ENCODE data around the gene ATAD3C.
"Not testable (repeated sequence)": the region's sequence is repeated elsewhere in the genome, so short reads cannot be mapped to it uniquely, and the experiment has no call there.

Gene ATAD3C

DNA sequence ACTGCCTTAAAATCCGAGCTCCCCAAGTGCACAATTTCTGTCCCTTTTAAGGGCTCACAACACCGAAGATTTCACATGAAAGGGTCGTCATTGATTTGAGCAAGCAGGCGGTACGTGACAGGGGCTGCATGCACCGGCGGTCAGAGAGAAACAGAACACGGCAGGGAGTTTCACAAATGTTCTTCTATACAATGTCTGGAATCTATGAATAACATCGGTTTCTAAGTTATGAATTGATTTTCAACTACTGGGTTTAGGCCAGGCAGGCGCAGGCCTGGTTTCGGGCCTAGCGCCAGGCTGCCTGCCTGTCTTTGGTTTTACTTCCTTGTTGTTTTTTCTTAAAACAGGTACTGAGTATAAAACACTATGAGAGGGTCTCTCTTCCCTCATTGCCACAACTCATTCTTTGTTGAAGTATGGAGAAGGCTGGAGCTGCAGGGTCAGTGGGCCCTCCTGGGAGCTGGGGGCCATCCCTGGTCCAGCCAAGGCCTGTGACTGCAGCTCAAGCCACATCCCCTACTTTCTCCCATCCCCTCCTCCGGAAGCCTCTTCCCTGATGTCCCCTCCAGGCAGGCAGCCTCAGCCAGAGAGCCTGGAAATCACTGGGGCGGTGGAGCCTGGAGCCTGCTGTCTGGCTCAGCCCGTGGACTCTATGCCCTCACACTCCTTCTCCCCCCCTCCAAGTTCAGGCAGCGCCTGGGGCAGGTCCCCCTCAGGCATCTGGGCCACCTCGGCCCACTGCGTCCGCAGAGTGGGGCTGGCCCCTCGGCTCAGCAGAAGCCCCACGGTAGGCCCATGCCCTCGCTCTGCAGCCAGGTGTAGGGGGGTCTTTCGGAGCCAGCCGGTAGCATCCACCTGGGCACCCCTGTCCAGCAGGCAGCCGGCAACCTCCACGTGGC lies 30.8 kb upstream of the ATAD3C start:
- no peak for DNase-seq (ENCODE audit: low read depth in 2 of 2)

DNA sequence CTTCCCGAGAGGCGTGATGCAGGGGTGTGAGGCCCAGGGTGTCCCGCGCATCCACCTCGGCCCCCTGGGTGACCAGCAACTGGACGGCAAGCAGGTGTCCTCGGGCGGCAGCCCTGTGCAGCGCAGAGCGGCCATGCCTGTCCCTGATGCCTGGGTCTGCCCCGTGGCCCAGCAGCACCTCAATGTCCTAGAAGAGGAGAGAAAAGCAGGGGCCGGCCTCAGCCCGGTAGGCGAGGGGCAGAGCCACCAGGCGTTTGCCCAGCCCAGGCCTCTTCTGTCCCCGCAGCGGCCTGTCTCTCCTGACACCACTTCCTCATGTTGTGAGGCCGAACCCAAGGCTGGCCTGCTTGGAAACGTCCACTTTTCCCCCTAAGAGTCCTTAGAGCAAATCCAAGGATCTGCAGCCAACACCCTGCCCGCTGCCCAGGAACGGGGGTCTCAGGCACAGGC lies 30.1 kb upstream of the ATAD3C start:
- DNase-seq (ENCODE audit: low read depth in 2 of 2): no peak

DNA sequence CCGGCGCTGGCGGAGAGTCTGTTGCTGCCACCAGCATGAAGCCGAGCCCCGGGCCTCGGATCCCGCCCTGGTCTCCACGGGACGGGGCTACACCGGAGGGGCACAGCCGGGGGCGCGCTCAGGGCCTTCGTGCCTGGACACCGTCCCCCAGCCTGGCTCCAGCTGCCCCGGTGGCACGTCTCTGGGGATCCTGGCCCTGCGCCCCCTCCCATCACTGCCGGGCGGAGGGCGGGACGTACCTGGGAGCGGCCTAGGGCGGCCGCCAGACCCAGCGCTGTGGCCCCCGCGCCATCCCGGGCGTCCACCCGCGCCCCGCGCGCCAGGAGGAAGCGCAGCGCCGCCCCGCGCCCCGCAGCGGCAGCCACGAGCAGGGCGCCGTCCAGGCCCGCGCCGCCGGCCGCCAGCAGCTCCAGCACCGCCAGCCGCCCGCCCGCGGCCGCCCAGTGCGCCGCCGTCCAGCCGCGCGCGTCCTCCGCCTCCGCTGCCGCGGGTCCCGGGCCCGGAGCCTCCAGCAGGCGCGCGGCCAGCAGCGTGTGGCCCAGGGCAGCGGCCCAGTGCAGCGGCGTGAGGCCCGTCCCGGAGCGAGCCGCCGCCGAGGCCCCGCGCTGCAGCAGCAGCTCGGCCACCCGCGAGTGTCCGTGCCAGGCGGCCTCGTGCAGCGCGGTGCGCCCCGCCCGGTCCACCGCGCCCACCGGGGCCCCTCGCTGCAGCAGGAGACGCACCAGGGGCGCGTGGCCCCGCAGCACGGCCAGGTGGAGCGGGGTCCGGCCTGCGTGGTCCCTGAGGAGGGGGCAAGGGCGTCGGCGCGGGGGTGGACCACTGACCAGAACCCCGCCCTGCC lies 29.5 kb upstream of the ATAD3C start:
- DNase-seq (ENCODE audit: low read depth in 2 of 2): no peak

DNA sequence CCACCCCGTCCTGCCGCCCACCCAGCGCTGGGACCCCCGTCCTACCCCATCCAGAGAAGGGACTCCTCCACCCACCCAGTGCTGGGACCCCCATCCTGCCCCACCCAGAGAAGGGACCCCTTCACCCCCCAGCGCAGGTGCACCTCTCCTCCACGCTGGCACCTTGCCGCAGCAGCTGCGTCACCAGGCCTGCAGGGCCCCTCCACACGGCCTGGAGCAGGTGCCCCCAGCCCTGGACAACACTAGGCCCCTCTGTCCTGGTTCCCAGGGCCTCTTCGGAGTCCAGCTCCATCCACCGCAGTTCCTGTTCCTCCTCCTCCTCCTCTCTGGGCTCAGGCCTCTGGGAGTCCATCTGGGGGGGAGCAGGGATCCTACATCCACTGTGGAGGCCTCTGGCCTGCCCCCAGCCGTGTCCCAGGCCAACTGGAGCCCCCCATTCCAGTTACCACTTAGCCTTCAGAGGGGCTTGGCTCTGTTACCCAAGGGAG lies 28.8 kb upstream of the ATAD3C start:
- DNase-seq (ENCODE audit: low read depth in 2 of 2): no peak

DNA sequence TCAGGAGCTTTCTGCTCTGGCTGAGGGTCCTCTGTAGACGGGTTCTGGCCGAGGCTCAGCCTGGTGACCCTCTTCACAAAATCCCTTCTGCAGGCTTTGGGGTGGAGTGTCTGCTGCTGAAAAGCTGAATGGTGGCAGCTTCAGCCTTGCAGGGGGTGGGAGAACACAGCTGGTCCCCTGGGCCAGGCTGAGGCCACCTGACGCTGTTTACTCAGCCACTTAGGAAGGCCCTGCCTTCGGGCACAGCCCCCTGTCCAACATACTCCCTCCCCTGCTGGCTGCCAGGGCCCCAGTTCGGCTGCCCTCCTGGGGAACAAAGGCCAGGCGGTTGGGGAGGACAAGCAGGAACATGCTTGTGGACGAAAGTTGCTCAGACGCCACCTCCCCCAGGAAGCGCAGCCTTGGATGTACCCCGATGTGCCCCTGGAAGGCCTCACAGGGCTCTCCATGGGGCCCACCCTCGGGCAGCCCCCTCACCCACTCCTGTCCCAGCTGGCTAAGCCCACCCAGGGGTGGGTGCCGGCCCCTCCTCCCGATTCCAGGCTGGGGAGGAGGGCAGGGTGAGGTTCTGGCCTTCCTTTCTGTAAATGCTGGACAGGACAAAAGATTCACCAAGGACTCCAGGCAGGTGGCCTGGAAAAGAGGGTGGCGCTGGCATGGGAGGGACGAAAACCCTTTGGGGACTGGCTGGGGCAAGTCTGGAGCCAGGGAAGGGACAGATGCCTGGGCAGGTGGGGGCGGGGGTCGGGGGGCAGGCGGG lies 28.2 kb upstream of the ATAD3C start, which contains the start of gene ANKRD65:
Gene ANKRD65 (minus strand): TSS at position 130 of the 760 bp plus-strand sequence. CDS start 271 bp downstream, outside the sequence.
- DNase-seq (ENCODE audit: low read depth in 2 of 2): no peak

DNA sequence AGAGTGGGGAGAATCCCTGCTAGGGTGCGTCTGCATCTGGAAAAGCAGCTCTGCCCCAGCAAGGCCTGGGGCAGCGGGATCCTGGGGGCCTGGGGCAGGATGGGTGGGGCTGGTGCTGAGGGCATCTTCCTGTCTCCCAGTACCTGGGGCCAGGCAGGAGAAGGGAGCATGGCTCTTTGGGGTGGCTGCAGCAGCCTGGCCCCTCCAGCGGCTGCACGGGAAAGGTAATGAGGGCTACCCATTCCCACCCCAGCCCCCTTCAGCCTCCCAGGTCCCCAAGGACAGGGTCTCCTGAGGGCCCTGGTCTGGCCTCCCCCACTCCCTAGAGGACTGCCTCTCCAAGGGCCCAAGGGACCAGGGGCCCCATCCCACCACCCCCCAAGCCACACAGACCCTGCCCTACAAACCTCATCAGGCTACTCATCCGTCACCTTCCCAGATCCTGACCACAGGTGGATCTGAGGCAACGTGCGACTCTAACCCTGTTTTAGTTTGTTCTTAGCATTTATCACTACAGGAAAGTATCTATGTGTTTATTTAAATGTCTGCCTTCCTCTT lies 27.5 kb upstream of the ATAD3C start:
- DNase-seq (ENCODE audit: low read depth in 2 of 2): no peak

DNA sequence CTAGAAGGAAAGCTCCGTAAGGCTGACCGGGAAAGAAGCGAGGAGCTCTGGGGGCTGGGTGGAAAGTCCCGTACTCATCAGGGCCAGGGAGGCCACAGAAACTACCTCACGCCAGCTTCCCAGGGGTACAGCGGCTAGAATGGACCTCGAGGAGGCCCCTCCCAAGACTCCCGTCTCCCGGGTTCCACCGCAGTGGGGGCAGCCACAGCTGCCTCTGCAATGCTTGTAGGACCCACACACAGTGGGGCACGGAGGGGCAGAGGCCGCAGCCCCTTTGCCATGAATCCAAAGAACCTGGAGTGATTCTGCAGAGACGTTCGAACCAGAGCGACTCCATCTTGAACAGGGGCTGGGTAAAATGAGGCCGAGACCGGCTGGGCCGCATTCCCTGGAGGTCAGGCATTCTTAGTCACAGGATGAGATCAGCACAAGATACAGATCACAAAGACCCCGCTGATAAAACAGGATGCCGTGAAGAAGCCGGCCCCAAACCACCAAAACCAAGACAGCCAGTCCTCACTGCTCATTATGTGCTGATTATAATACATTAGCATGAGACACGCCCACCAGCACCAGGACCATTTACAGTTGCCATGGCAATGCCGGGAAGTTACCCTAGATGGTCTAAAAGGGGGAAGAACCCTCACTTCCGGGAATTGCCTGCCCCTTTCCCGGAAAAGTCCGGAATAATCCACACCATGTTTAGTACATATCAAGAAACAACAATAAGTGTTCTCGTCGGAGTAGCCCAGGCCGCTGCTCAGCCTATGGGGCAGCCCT lies 26.8 kb upstream of the ATAD3C start:
- DNase-seq (ENCODE audit: low read depth in 2 of 2): no peak

DNA sequence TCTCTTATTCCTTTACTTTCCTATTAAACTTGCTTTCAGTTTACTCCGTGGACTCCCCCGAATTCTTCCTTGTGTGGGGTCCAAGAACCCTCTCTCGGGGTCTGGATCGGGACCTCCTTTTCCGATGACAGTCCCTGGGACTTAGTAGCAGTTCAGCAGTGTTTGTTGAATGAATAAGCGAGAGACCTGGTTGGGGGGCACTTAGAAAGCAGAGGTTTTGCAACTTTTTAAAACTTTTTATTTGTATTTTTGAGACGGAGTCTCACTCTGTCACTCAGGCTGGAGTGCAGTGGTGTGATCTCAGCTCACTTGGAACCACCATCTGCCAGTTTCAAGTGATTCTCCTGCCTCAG lies 26.3 kb upstream of the ATAD3C start:
- DNase-seq (ENCODE audit: low read depth in 2 of 2): no peak

DNA sequence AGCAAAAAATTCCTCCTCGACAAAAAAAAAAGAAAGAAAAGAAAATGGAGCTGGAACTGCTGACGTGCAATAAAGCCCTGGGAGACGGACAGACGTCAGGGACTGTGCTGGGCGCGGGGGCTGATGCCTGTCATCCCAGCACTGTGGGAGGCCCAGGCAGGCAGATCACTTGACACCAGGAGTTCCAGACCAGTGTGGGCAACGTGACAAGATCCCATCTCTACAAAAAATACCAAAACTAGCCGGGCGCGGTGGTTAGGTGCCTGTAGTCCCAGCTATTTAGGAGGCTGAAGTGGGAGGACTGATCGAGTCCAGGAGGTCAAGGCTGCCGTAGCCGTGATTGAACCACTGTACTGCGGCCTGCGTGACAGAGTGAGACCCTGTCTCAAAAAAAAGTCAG lies 24.8 kb upstream of the ATAD3C start:
- no peak for DNase-seq (ENCODE audit: low read depth in 2 of 2)

DNA sequence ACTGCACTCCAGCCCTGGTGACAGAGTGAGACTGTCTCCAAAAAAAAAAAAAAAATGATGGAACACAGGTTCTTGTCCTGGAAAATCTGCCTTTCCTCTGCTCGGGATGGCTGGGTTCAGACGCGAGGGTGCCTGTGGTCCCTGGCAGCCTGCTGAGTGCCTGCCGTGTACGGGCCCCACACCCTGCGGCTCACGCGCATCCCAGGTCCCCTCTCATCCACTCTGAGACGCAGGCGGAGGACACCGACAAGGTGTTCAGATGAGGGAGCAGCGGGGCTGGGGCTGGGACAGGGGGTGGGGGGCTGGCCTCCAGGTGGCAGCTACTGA lies 24.1 kb upstream of the ATAD3C start:
- no peak for DNase-seq (ENCODE audit: low read depth in 2 of 2)

DNA sequence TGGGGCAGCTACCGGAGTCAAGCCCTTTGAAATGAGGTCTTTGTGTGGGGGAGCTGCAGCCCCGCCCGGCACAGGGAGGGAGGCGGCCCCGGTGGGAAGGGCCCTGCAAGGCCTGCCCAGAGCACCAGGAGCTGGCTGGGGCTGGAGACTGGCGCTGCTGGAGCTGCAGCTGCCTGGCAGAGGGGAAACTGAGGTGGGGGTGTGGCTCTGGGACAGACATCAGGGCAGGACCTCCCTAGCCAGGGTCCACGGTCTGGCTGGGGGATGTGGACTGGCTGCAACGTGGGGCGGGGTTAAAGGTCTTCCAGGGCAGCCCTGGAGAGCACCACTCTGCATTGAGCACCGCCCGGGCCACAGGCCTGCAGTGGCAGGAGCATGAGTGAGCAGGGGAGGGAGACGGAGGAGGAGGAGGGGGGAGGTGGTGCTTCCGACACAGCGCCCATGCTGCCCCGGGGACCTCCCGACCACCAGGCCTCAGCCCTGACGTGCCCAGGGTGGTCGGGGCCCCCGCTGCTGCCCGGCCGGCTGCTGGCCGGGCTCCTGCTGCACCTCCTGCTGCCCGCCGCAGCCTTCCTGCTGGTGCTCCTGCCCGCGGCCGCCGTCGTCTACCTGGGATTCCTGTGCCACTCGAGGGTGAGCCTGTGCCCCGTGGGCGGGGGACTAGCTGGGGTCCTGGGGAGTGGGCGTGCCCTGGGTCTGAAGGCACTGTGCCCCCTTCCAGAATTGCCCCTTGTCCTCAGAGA lies 23.6 kb upstream of the ATAD3C start:
- DNase-seq (ENCODE audit: low read depth in 2 of 2): no peak

DNA sequence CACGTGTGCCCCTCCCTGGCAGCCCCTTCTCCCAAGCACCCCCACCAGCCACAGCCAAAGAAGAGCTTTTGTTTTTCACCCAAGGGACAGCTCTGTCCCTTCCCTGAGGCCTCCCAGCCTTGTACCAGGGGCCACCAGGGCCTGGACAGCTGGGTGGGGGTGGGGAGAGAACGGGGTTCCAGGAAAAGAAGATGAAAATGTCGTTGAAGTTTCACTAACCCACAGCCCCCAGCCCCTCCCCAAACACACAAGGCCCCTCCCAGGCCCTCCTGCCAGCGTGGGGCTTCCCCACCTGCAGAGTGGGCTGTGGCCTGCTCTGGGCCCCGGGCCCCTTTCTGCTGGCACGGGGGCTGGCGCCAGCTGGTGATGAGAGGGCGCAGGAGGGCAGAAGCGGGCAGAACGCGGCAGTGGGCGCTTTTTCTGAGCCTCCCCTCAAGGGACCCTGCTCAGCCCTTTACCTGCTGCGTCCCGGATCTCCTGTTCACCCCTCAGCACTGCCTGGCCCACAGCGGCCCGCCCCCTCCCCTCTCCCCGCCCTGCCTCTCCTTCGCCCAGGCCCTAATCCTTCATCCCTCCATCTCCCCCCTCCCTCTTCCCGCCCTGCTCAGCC lies 22.9 kb upstream of the ATAD3C start:
- no peak for DNase-seq (ENCODE audit: low read depth in 2 of 2)

DNA sequence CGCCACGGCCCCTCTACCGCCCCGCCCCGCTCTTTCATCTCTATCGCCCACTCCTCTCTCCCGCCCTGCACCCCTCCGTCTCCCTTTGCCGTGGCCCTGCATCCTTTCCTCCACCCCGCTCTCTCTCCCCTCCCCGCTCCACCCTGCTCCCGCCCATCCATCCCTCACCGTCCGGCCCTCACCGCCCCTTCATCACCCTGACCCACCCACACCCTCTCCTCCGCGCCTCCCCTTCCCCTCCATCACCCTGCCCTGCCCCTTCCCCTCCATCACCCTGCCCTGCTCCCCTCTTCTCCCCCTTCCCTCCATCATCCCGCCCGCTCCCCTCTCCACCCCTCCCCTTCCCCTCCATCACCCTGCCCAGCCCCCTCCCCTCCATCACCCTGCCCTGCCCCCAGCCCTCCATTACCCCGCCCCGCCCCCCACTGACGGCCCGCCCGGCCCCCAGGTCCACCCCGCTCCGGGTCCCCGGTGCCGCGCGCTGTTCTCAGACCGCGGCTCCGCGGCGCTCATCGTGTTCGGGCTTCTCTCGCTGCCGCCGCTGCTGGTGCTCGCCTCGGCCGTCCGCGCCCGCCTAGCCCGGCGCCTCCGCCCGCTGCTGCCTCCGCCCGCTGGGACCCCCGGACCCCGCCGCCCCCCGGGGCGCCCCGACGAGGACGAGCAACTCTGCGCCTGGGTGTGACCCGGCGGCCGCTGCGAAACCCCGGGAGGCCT lies 22.2 kb upstream of the ATAD3C start:
- no peak for DNase-seq (ENCODE audit: low read depth in 2 of 2)

DNA sequence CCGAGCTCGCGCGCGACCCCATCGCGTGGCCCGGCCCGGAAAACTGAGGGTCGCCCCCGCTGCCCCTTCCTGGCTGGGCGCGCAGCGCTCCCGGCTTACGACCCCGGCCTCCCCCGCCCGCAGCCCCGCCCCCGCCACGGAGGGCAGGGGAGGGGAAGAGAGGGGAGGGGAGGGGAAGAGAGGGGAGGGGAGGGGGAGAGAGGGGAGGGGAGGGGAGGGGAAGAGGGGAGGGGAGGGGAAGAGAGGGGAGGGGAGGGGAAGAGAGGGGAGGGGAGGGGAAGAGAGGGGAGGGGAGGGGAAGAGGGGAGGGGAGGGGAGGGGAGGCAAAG lies 21.7 kb upstream of the ATAD3C start:
- DNase-seq (ENCODE audit: low read depth in 2 of 2): no peak

DNA sequence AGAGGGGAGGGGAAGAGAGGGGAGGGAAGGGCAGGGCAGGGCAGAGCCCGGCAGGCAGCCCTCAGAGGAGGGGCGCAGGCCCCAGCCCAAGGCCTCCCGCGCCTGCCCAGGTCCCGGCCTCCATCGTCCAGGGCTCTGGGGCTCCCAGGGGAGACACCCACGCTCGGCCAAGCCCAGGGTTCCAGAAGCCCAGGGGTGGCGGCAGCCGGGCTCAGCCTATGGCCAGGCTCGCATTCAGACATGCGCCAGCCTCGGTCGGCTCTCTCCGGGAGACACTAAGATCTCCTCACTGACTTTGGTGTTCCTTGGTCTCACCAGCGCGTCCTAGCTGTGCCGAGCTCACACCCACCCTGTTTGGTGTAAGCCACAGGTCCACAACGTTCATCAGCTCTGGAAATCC lies 21.3 kb upstream of the ATAD3C start:
- DNase-seq (ENCODE audit: low read depth in 2 of 2): no peak

DNA sequence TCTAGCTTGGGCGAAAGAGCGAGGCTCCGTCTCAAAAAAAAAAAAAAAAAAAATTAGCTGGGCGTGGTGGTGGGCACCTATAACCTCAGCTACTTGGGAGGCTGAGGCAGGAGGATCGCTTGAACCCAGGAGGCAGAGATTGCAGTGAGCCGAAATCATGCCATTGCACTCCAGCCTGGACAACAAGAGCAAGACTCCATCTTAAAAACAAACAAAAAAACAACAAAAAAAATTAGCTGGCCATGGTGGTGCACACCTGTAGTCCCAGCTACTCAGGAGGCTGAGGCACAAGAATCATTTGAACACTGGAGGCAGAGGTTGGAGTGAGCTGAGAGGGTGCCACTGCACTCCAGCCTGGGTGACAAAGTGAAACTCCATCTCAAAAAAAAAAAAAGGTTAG lies 20.5 kb upstream of the ATAD3C start:
- not testable (repeated sequence) for DNase-seq (ENCODE audit: low read depth in 2 of 2)

DNA sequence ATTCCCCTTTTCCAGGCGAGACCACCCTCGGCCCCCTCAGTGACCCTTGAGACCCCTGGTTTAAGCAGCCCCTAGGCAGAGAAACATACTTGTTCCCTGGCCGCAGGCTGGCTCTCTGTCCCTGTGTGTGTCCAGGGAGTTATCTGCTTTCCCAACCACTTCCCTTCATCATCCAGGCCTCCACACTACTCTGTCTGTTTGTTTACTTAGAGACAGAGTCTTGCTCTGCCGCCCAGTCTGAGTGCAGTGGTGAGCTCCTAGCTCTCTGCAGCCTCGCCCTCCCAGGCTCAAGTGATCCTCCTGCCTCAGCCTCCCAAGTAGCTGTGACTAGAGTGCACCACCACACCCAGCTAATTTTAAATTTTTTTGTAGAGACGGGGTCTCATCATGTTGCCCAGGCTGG lies 19.8 kb upstream of the ATAD3C start:
- no peak for DNase-seq (ENCODE audit: low read depth in 2 of 2)

DNA sequence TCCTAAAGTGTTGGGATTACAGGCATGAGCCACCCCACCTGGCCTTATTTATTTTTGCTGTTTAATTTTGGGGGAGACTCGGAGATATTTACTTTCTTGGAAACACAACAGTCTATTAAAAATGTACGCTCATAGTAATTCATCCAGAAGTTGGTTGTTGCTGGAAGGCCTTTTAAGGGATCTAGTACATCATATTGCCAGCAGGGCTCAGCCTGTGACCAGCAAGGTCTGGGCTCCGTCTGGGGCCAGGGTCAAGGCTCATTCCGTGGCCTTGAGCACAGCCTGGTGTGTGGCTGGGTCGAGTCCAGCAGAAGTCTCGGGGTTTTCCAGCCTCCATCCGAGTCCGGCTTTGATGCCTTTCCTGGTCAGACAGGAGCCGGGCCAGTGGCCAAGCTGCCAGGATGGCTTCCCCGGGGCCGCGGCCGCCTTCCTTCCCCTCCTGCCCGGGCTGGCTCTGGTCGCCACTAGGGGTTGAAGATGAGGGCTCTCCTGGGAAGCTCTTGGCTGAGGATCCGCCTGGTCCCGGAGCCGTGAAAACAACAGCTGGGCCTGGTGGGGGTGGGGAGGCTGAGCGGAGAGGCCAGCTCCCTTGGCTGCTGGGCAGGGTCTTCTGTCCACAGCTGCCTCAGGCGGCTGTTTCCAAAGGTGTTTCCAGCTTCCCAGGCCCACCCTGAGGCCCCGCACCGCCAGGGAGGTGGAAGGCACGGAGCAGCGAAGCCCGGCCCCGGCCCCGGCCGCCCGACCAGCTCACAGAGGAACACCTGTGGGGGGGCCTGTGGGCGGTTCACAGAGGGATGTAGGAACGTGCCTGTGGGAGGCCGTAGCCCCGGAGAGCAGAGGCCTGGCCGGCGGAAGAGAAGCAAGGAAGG lies 19.1 kb upstream of the ATAD3C start:
- DNase-seq (ENCODE audit: low read depth in 2 of 2): no peak

Data from stimulated activated CD8-positive, alpha-beta memory T cell treated with anti-CD3 and anti-CD28 coated beads, Interleukin-2, amount 100 ng/mL, for 1 hour (primary cell).